HG03439 (cell line): ENCODE data around the gene KIFAP3.
"Not testable (repeated sequence)": the region's sequence is repeated elsewhere in the genome, so short reads cannot be mapped to it uniquely, and the experiment has no call there.

Source experiments
- ATAC-seq: cut with Tn5 transposase; IDR thresholded peaks from one replicate; pipeline ENCODE4 v1.9.1; 2021; ENCODE audit warnings: mild to moderate bottlenecking, moderate library complexity; ENCODE audit not compliant: unreplicated experiment

KIFAP3 gene

DNA sequence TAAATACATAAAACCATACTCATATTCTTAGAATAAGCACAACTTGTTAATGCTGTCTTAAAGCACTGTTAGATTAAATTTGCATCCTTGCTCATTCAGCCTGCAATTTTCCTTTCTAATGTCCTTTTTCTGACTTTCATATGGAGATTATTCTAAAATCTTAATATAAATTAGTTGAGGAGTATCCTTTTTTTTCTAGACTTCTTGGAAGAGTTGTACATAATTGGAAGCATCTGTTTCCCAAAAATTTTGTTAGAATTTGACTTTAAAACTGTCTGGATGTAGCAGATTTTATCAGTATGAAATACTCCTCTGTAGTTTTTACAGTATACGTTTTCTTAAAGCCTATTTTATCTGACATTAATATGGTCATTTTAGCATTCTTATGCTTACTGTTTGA is 9.7 kb downstream of the KIFAP3 start:
- ATAC-seq, result no peak

- ATAC-seq, result no peak
These were observed 11.2 kb downstream of the KIFAP3 start for GRCh38 chr1:170063109-170063826.

DNA sequence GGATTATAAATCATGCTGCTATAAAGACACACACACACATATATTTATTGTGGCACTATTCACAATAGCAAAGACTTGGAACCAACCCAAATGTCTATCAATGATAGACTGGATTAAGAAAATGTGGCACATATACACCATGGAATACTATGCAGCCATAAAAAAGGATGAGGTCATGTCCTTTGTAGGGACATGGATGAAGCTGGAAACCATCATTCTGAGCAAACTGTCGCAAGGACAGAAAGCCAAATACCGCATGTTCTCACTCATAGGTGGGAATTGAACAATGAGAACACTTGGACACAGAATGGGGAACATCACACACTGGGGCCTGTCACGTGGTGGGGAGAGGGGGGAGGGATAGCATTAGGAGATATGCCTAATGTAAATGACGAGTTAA is 12.8 kb downstream of the KIFAP3 start:
- not testable (repeated sequence) for ATAC-seq

- not testable (repeated sequence) for ATAC-seq
These were observed 14.4 kb downstream of the KIFAP3 start for GRCh38 chr1:170060015-170060520.

GRCh38 chr1:170049176-170049800 is 25.2 kb downstream of the KIFAP3 start:
- no peak for ATAC-seq

- no peak for ATAC-seq
These were observed 26.0 kb downstream of the KIFAP3 start for GRCh38 chr1:170048515-170048914.

GRCh38 chr1:170044187-170044586 is 30.3 kb downstream of the KIFAP3 start:
- ATAC-seq, result no peak

GRCh38 chr1:170041423-170042192 is 32.9 kb downstream of the KIFAP3 start:
- ATAC-seq, result no peak

- ATAC-seq, result no peak
These were observed 41.8 kb downstream of the KIFAP3 start for GRCh38 chr1:170032531-170033280.

DNA sequence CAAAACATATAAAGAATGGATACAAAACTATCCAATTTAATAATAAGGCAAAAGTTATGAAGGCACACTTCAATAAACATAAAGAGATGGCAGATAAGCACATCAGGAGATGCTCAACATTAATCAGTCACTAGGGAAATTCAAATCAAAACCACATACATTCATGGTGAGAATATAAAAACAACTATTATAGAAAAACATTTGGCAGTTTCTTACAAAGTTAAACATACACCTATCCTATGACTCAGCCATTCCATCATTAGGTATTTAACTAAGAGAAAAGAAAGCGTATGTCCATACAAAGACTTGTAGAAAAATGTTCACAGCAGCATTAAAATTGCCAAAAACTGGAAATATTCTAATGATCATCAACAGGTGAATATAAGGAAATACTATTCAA is 44.3 kb downstream of the KIFAP3 start:
- ATAC-seq, result no peak

GRCh38 chr1:170027760-170028159 is 46.7 kb downstream of the KIFAP3 start:
- no peak for ATAC-seq

- ATAC-seq, result no peak
These were observed 53.6 kb downstream of the KIFAP3 start for GRCh38 chr1:170020859-170021258.

DNA sequence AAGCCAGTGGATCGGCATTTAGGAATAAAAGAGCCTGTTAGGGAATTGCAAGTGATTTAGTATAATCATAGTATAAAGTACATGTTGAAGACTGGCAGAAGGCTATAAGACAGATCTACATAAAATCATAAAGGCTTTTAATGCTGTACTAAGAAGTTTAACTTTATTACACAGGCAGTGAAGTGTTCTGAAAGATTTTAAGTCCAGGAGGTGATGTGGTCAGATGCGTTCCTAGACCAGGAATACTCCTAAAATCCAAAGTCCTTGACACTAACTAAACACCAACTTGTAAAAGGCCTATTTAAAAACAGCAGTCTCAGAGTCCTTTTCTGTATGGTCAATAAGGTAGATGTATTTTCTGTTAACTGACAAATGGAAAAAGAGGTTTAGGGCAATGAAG is 57.0 kb downstream of the KIFAP3 start:
- no peak for ATAC-seq

GRCh38 chr1:170012920-170013319 is 61.6 kb downstream of the KIFAP3 start:
- ATAC-seq, result no peak

GRCh38 chr1:170010443-170010842 is 64.1 kb downstream of the KIFAP3 start:
- ATAC-seq, result no peak

GRCh38 chr1:170009551-170009950 is 64.9 kb downstream of the KIFAP3 start:
- ATAC-seq, result no peak

- not testable (repeated sequence) for ATAC-seq
These were observed 65.8 kb downstream of the KIFAP3 start for GRCh38 chr1:170008745-170009144.

DNA sequence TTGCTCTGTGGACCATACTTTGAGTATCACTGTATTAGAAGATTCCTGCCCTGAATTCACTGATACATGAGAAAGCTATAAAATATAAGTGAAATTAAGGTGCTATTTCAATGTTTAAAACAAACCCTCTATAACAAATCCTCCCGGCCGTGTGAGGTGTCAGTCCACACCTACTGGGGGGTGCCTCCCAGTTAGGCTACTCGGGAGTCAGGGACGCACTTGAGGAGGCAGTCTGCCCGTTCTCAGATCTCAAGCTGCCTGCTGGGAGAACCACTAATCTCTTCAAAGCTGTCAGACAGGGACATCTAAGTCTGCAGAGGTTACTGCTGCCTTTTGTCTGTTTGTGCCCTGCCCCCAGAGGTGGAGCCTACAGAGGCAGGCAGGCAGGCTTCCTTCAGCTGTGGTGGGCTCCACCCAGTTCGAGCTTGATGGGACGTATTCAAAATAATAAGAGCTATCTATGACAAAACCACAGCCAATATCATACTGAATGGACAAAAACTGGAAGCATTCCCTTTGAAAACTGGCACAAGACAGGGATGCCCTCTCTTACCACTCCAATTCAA is 71.1 kb downstream of the KIFAP3 start:
- not testable (repeated sequence) for ATAC-seq

DNA sequence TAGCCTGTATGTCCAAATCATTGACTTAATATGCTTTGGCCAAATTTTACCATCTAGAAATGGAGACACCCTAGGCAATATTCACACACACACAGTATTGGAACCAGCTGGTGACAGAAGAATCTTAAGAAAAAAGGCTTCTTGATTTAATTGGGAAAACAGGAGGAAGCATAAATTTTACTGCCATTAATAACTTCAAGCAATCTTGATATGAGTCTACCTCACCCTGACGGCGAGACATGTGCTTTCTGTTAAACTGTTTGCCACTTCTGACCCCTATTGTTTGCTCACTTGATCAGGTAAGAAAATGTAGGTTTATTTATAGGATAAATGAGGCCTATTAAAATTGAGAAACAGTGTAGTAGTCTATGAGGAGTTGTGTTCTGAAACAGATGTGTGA is 73.2 kb downstream of the KIFAP3 start:
- ATAC-seq, result no peak

DNA sequence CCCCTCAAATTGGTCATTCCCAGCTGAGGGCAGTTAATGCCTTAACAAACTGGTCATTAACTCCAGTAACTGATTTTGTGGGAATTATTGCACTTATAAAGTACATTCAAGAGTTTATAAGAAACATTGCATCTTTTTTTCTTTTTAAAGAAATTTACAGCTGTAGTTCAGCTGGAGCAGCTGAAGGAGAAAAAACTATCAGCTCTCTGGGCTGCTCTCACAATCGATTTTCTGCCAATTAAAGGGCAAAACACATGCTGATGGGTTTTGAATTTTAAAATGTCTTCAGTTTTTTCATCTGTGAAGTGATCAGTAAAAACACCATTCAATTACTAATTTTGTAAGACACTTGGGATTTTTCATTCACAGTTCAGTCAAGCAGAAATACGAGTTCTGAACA is 74.7 kb downstream of the KIFAP3 start:
- no peak for ATAC-seq

DNA sequence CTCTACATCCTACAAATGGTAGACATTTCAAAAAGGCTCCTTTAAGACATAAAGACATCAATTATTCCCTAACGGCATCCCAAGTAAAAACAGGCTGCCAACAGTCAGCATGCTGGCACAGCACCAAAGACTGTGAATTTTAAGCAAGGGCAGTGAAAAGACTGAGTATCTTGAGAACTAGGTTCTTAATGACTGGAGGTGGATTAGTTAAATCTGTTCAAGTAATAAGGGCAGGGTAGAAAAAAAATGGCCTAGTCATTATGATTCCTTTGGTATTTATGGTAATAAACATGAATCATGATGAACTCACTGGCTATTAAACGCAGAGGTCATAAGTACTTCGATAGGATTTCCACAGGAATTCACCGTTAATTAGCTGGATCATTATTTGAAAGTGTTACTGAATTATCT is 75.2 kb downstream of the KIFAP3 start:
- no peak for ATAC-seq
